ENCODE measurements around the gene DEFB128. TPM values are rescaled to one million over a fixed set of nuclear protein-coding genes. Genes with fewer than 3 reads are reported as not detected.

Gene DEFB128
- total and polyA plus RNA-seq, 10 of the 15 experiments (the other 5 are each of a cell fraction or from before 2014, with no cell fraction given), result not detected

GRCh38 chr20:237489-237888 is 48.0 kb upstream of the DEFB128 start:
- ChIA-PET RAD21 (ENCODE audit: unreplicated experiment) (interaction anchor here (1.5 to 1.9 kb wide), 2 partner anchors 29 to 93 kb away, joined by 3 to 6 read pairs; no protein-coding TSS in a partner anchor), CTCF (interaction anchor here (2.2 kb wide), 1 partner anchor 29 kb away, joined by 8 read pairs; no protein-coding TSS in a partner anchor), POLR2A (no interaction called here), SMC1A (ENCODE audit: uncharacterized antibody, unreplicated experiment) (interaction anchor here (1.0 to 1.6 kb wide), 3 partner anchors 10 to 29 kb away, joined by 3 to 5 read pairs (median 4); no protein-coding TSS in a partner anchor)
- H3K27me3 ChIP-seq (replicated peaks in 1 of 2; ENCODE audit: control insufficient read depth in 2 of 2, insufficient read depth in 2 of 2, low read length in 1 of 2), result no peaks in the 10 kb centered on the region
- peaks cover 10% of the 10 kb centered on the region for H3K4me1 ChIP-seq (ENCODE audit: control insufficient read depth, insufficient read depth, low read length)
- FAIRE-seq (no peak), ATAC-seq (peak; percentile 57), DNase-seq (ENCODE audit: low read depth, low spot score) (no peak)
- no peaks in the 10 kb centered on the region for H4K20me1 ChIP-seq (ENCODE audit: control insufficient read depth, insufficient read depth)
- TF ChIP-seq SPI1 (IDR thresholded peaks at IDR 0.05; ENCODE audit: borderline replicate concordance, insufficient read depth, low read depth, low read length) (peak; percentile 70; the same call in 1 of the 2 replicates), ZNF274 (IDR thresholded peaks at IDR 0.05; ENCODE audit: insufficient read depth, insufficient read length) (no peak), PML (IDR thresholded peaks at IDR 0.05; ENCODE audit: low read length) (no peak), RUNX3 (IDR thresholded peaks at IDR 0.05; ENCODE audit: low read length) (peak; percentile 49), IKZF2 (IDR thresholded peaks at IDR 0.05) (0 out of 4 replicates have a peak, but pooled peaks of 1 of the 2 experiments have one; percentile 40), RCOR1 (conservative IDR thresholded peaks at IDR 0.05; ENCODE audit: low read depth, low read length) (no peak), YY1 (IDR thresholded peaks at IDR 0.05; ENCODE audit: low read depth, low read length) (no peak), EGR1 (IDR thresholded peaks at IDR 0.05; ENCODE audit: borderline replicate concordance in 1 of 2, low read depth in 2 of 2, low read length in 2 of 2) (peak in 1 of 2 experiments; percentile 40; a peak in 1 of 3 replicates), ASH2L (IDR thresholded peaks at IDR 0.05; ENCODE audit: borderline replicate concordance, low read depth) (no peak), SKIL (IDR thresholded peaks at IDR 0.05; ENCODE audit: low read depth, poor library complexity, severe bottlenecking) (no peak), CREM (IDR thresholded peaks at IDR 0.05; ENCODE audit: low read depth) (no peak), BACH1 (IDR thresholded peaks at IDR 0.05; ENCODE audit: borderline replicate concordance) (no peak), RAD21 (IDR thresholded peaks at IDR 0.05; ENCODE audit: insufficient read depth, low read depth, low read length) (no peak), CHD2 (IDR thresholded peaks at IDR 0.05; ENCODE audit: borderline replicate concordance, low read depth, low read length) (no peak)
- TF ChIP-seq, protein P1, sequence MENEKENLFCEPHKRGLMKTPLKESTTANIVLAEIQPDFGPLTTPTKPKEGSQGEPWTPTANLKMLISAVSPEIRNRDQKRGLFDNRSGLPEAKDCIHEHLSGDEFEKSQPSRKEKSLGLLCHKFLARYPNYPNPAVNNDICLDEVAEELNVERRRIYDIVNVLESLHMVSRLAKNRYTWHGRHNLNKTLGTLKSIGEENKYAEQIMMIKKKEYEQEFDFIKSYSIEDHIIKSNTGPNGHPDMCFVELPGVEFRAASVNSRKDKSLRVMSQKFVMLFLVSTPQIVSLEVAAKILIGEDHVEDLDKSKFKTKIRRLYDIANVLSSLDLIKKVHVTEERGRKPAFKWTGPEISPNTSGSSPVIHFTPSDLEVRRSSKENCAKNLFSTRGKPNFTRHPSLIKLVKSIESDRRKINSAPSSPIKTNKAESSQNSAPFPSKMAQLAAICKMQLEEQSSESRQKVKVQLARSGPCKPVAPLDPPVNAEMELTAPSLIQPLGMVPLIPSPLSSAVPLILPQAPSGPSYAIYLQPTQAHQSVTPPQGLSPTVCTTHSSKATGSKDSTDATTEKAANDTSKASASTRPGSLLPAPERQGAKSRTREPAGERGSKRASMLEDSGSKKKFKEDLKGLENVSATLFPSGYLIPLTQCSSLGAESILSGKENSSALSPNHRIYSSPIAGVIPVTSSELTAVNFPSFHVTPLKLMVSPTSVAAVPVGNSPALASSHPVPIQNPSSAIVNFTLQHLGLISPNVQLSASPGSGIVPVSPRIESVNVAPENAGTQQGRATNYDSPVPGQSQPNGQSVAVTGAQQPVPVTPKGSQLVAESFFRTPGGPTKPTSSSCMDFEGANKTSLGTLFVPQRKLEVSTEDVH (IDR thresholded peaks at IDR 0.05; ENCODE audit: low read depth, partially characterized antibody), result no peak
- 0% methylated on average over 4 of the region's 4 CpGs for WGBS (ENCODE audit: insufficient coverage, insufficient replicate concordance, low lambda C conversion rate, missing lambda C conversion rate)
- intact Hi-C loops (cut with micrococcal nuclease; ENCODE audit: unreplicated experiment), result no loop called here
- in situ Hi-C loops (cut with MboI), result no loop called here
- H3K9ac ChIP-seq (ENCODE audit: control insufficient read depth, insufficient read depth, low read length), result no peak overlapping the region
- no peaks in the 10 kb centered on the region for H3K9me3 ChIP-seq (replicated peaks; ENCODE audit: control insufficient read depth, insufficient read depth, low read length)
- peak overlapping the region; percentile 61 for H3K4me2 ChIP-seq (ENCODE audit: control insufficient read depth, insufficient read depth)
- H2AFZ ChIP-seq (ENCODE audit: control insufficient read depth, low read depth, low read length), result peak overlapping the region; percentile 80
- peak overlapping the region; percentile 22; the same call in 1 of the 2 replicates for H3K4me3 ChIP-seq
- 0 out of 2 replicates have a peak overlapping the region, but pooled peaks have one; percentile 9 for H3K27ac ChIP-seq (ENCODE audit: control insufficient read depth, insufficient read depth)
- no peaks in the 10 kb centered on the region for H3K36me3 ChIP-seq (ENCODE audit: control insufficient read depth in 2 of 2, insufficient read depth in 2 of 2, low read length in 1 of 2)
- no peaks in the 10 kb centered on the region for H3K79me2 ChIP-seq (ENCODE audit: control insufficient read depth, insufficient read depth, low read length)
- BruUV-seq (replicated peaks), result no TSS peak

Data from GM12878 (cell line).